A549 (cell line): Measurements from ENCODE around the gene OLFML3. TPM values are rescaled to one million over a fixed set of nuclear protein-coding genes. Genes with fewer than 3 reads are reported as not detected.

ENCODE experiments used
- ATAC-seq, 2 experiments: fragments of 200-7000 bp in 1 of 2; fragments of >200 bp in 1 of 2; cut with Nextera tagmentation in 1 of 2; cut with Tn5 transposase in 1 of 2; 3 replicates each; pipeline versions ENCODE4 v1.8.0 to v1.9.1; 2018 to 2020; ENCODE audit warnings: mild to moderate bottlenecking in 1 of 2, moderate library complexity in 1 of 2
- CTCF ChIA-PET: fragments of 300-600 bp; sonication (Branson Sonifier 250); formaldehyde crosslinking; extraction: SDS; loops from one replicate; lab custom pipeline; 2021; ENCODE audit warnings: antibody characterized with exemption, inconsistent platforms; lab: Yijun Ruan, JAX
- POLR2A ChIA-PET: fragments of 350-600 bp; formaldehyde crosslinking; extraction: SDS; loops from one replicate; lab custom pipeline; 2021; ENCODE audit warnings: antibody characterized with exemption, inconsistent platforms; lab: Yijun Ruan, JAX
- DNase-seq, 2 experiments: peaks; one replicate each; pipeline versions ENCODE4 v3.0.0 to v3.0.0-alpha.2; 2011 to 2016; ENCODE audit warnings: low read depth in 1 of 2, low spot score in 1 of 2
- FAIRE-seq: peaks from 2 replicates; lab custom pipeline; 2011; peaks lifted over from hg19 to GRCh38; lab: Jason Lieb, UNC
- H3K27ac ChIP-seq, 2 experiments: fragments of >200 bp; sonication (Bioruptor Twin); formaldehyde crosslinking; 3 replicates each; pipeline ENCODE4 v1.5.1; 2016 to 2017
- H3K4me1 ChIP-seq: fragments of >200 bp; sonication (Bioruptor Twin); formaldehyde crosslinking; 3 replicates; pipeline ENCODE4 v1.6.1; 2016
- H3K4me2 ChIP-seq: fragments of >200 bp; sonication (Bioruptor Twin); formaldehyde crosslinking; 3 replicates; pipeline ENCODE4 v1.6.1; 2016
- H3K4me3 ChIP-seq: fragments of >200 bp; sonication (Bioruptor Twin); formaldehyde crosslinking; 3 replicates; pipeline ENCODE4 v1.5.1; 2016
- H3K9me3 ChIP-seq: fragments of >200 bp; sonication (Bioruptor Twin); formaldehyde crosslinking; 3 replicates; pipeline ENCODE4 v1.6.1; 2016
- BCL3 ChIP-seq: fragments of >200 bp; sonication (Bioruptor Twin); formaldehyde crosslinking; IDR thresholded peaks from 3 replicates; pipeline ENCODE4 v1.6.1; 2016
- CBX8 ChIP-seq: fragments of 200-600 bp; sonication (generic); IDR thresholded peaks from 2 replicates; pipeline ENCODE4 v1.6.1; 2016
- CHD2 ChIP-seq: fragments of 150-350 bp; IDR thresholded peaks from 2 replicates; pipeline ENCODE4 v1.6.1; 2014; ENCODE audit warnings: low read length; ENCODE audit not compliant: partially characterized antibody
- CHD4 ChIP-seq: fragments of 200-600 bp; sonication (generic); IDR thresholded peaks from 2 replicates; pipeline ENCODE4 v1.6.1; 2016; ENCODE audit warnings: antibody characterized with exemption, mild to moderate bottlenecking, borderline replicate concordance
- CTCF ChIP-seq: fragments of >200 bp; sonication (Bioruptor Twin); formaldehyde crosslinking; IDR thresholded peaks from 3 replicates; pipeline ENCODE4 v1.5.1; 2016
- E2F6 ChIP-seq: IDR thresholded peaks from 2 replicates; pipeline ENCODE4 v1.6.1; 2012; ENCODE audit warnings: low read depth, borderline replicate concordance
- FOSL2 ChIP-seq, 2 experiments: fragments of 450-650 bp in 1 of 2; fragments of >200 bp in 1 of 2; sonication (Bioruptor Twin) in 1 of 2; formaldehyde crosslinking; IDR thresholded peaks; 2 replicates each; pipeline versions ENCODE4 v1.5.0 to v1.6.1; 2016 to 2020; ENCODE audit warnings: mild to moderate bottlenecking in 1 of 2, moderate library complexity in 1 of 2
- FOXS1 ChIP-seq: fragments of 250-450 bp; sonication (Bioruptor Pico); IDR thresholded peaks from 2 replicates; pipeline ENCODE4 v1.5.0; 2020; ENCODE audit warnings: mild to moderate bottlenecking, moderate library complexity
- GATA3 ChIP-seq: IDR thresholded peaks from 2 replicates; pipeline ENCODE4 v1.6.1; 2012; ENCODE audit warnings: borderline replicate concordance
- HOXA7 ChIP-seq: fragments of 250-450 bp; sonication (Bioruptor Pico); IDR thresholded peaks from 2 replicates; pipeline ENCODE4 v1.5.0; 2020; ENCODE audit warnings: mild to moderate bottlenecking, moderate library complexity
- HOXB5 ChIP-seq: fragments of 250-450 bp; sonication (Bioruptor Pico); IDR thresholded peaks from 2 replicates; pipeline ENCODE4 v1.5.0; 2020; ENCODE audit warnings: mild to moderate bottlenecking, moderate library complexity
- JUN ChIP-seq, 2 experiments: fragments of >200 bp; sonication (Bioruptor Twin); formaldehyde crosslinking; IDR thresholded peaks; 2 replicates in 1 of 2; 3 replicates in 1 of 2; pipeline ENCODE4 v1.6.1; 2016 to 2017
- KDM1A ChIP-seq: fragments of 200-600 bp; sonication (generic); IDR thresholded peaks from 2 replicates; pipeline ENCODE4 v1.6.1; 2016; ENCODE audit warnings: low read depth, mild to moderate bottlenecking
- KDM5A ChIP-seq: fragments of 200-600 bp; sonication (generic); IDR thresholded peaks from 2 replicates; pipeline ENCODE4 v1.6.1; 2016; ENCODE audit warnings: antibody characterized with exemption, mild to moderate bottlenecking
- MAX ChIP-seq: IDR thresholded peaks from 2 replicates; pipeline ENCODE4 v1.6.1; 2012
- MYC ChIP-seq: IDR thresholded peaks from 2 replicates; pipeline ENCODE4 v1.6.1; 2012; ENCODE audit warnings: mild to moderate bottlenecking, inconsistent platforms, low read length, improper control_type of control experiment, borderline replicate concordance
- NFE2L2 ChIP-seq: fragments of 150-350 bp; conservative IDR thresholded peaks from 2 replicates; pipeline ENCODE4 v1.6.1; 2014; ENCODE audit warnings: low read length
- NPAS2 ChIP-seq: fragments of 250-450 bp; sonication (Bioruptor Pico); IDR thresholded peaks from 2 replicates; pipeline ENCODE4 v1.8.0; 2022; ENCODE audit warnings: mild to moderate bottlenecking, moderate library complexity, borderline replicate concordance
- RARB ChIP-seq: fragments of 250-450 bp; sonication (Bioruptor Pico); IDR thresholded peaks from 2 replicates; pipeline ENCODE4 v1.8.0; 2021; ENCODE audit warnings: mild to moderate bottlenecking, moderate library complexity
- RCOR1 ChIP-seq: fragments of 150-350 bp; IDR thresholded peaks from 2 replicates; pipeline ENCODE4 v1.6.1; 2014; ENCODE audit warnings: antibody characterized with exemption, low read length, low read depth
- SMC3 ChIP-seq: fragments of >200 bp; sonication (Bioruptor Twin); formaldehyde crosslinking; IDR thresholded peaks from 3 replicates; pipeline ENCODE4 v1.6.1; 2018; ENCODE audit warnings: inconsistent platforms
- SREBF2 ChIP-seq: fragments of 450-650 bp; IDR thresholded peaks from 2 replicates; pipeline ENCODE4 v1.6.1; 2014; ENCODE audit warnings: mild to moderate bottlenecking, moderate library complexity
- TP53 ChIP-seq: fragments of 250-450 bp; sonication (Bioruptor Pico); IDR thresholded peaks from 2 replicates; pipeline ENCODE4 v1.5.0; 2021; ENCODE audit warnings: mild to moderate bottlenecking, moderate library complexity
- ZC3H11A ChIP-seq: fragments of 450-650 bp; IDR thresholded peaks from 2 replicates; pipeline ENCODE4 v1.6.1; 2014; ENCODE audit warnings: antibody characterized with exemption, mild to moderate bottlenecking
- ZFP36 ChIP-seq: fragments of 450-650 bp; IDR thresholded peaks from 2 replicates; pipeline ENCODE4 v1.6.1; 2014; ENCODE audit warnings: borderline replicate concordance; ENCODE audit not compliant: partially characterized antibody
- ZNF302 ChIP-seq: fragments of 250-450 bp; sonication (Bioruptor Pico); IDR thresholded peaks from 2 replicates; pipeline ENCODE4 v1.9.0; 2021; ENCODE audit warnings: inconsistent platforms, mild to moderate bottlenecking, moderate library complexity
- ZSCAN20 ChIP-seq: fragments of 250-450 bp; sonication (Bioruptor Pico); IDR thresholded peaks from 2 replicates; pipeline ENCODE4 v1.8.0; 2022; ENCODE audit warnings: mild to moderate bottlenecking, moderate library complexity
- WGBS: methylation state at CpG from one replicate; pipeline ENCODE4 v1.1.6; 2017; ENCODE audit errors: missing lambda C conversion rate; 5-methylcytosine and 5-hydroxymethylcytosine counted together
- polyA plus RNA-seq, 4 experiments: library from polyadenylated mRNA; depleted of rRNA in 3 of 4; stranded (reverse); fragments of >200 nt; fragmentation: RNase III in 1 of 4; extraction: RNeasy Plus Mini Kit Qiagen cat#74134 plus additional on column Dnase treatment in 1 of 4; gene quantifications; 2 replicates in 3 of 4; 3 replicates in 1 of 4; pipeline ENCODE4 v1.2.3, GENCODE V29; 2011 to 2017

OLFML3 gene
- polyA plus RNA-seq, 2 of the 4 experiments (the other 2 are of a cell fraction) = 1.2 to 9.3 TPM

GRCh38 chr1:113943028-113943811, 36.1 kb upstream of the OLFML3 start:
- ChIA-PET CTCF (no interaction called here), POLR2A (no interaction called here)
- H3K4me1 ChIP-seq = peaks cover 3% of the 10 kb centered on the region; the same call in 1 of the 3 replicates
- 0 out of 3 replicates have a peak, but pooled peaks cover 3% of the 10 kb centered on the region for H3K9me3 ChIP-seq
- H3K27ac ChIP-seq = no peak overlapping the region
- ATAC-seq (no peak), DNase-seq (no peak), FAIRE-seq (no peak)
- H3K4me2 ChIP-seq = no peak overlapping the region
- no peak for TF ChIP-seq NFE2L2
- no peak for TF ChIP-seq TP53 (CRISPR knock-in tag)
- TF ChIP-seq SREBF2 = no peak
- TF ChIP-seq KDM5A = no peak
- no peak for TF ChIP-seq CHD2
- no peak for TF ChIP-seq CHD4
- no peak for TF ChIP-seq HOXA7 (CRISPR knock-in tag)
- TF ChIP-seq HOXB5 (CRISPR knock-in tag) = no peak
- TF ChIP-seq FOXS1 (CRISPR knock-in tag) = no peak
- no peak for TF ChIP-seq FOSL2 (IDR thresholded peaks at IDR 0.05)
- TF ChIP-seq FOSL2 (CRISPR knock-in tag; IDR thresholded peaks at IDR 0.05) = no peak
- no peak for TF ChIP-seq ZSCAN20 (CRISPR knock-in tag)
- no peak for TF ChIP-seq JUN (IDR thresholded peaks at IDR 0.05)
- no peak for TF ChIP-seq NPAS2
- TF ChIP-seq GATA3 = no peak
- no peak for TF ChIP-seq CBX8
- TF ChIP-seq, all 56 proteins: peak for 0
- no peak overlapping the region for H3K4me3 ChIP-seq

GRCh38 chr1:113945329-113945728, 33.9 kb upstream of the OLFML3 start:
- Histone ChIP-seq H3K4me2 (no peak overlapping the region), H3K9me3 (0 out of 3 replicates have a peak, but pooled peaks cover 3% of the 10 kb centered on the region), H3K27ac (no peak overlapping the region), H3K4me3 (no peak overlapping the region), H3K4me1 (peaks cover 3% of the 10 kb centered on the region; the same call in 1 of the 3 replicates)
- FAIRE-seq = no peak
- no peak for DNase-seq
- POLR2A ChIA-PET = no interaction called here
- TF ChIP-seq MAX = no peak
- WGBS = 88% methylated on average over 1 of the region's 1 CpG
- CTCF ChIA-PET = interaction anchor here (1.0 kb wide), 1 partner anchor 39 kb away, joined by 3 read pairs; no protein-coding TSS in a partner anchor
- no peak for ATAC-seq

GRCh38 chr1:113946112-113946511, 33.2 kb upstream of the OLFML3 start:
- DNase-seq = no peak
- 0 out of 3 replicates have a peak, but pooled peaks cover 3% of the 10 kb centered on the region for H3K9me3 ChIP-seq
- H3K27ac ChIP-seq = no peak overlapping the region
- H3K4me2 ChIP-seq = no peak overlapping the region
- CTCF ChIA-PET = interaction anchor here (1.0 kb wide), 1 partner anchor 19 kb away, joined by 3 read pairs; no protein-coding TSS in a partner anchor
- H3K4me1 ChIP-seq = peaks cover 3% of the 10 kb centered on the region; the same call in 1 of the 3 replicates
- WGBS = 0% methylated on average over 1 of the region's 1 CpG
- no peak for ATAC-seq
- no peak for FAIRE-seq
- H3K4me3 ChIP-seq = no peak overlapping the region
- POLR2A ChIA-PET = no interaction called here
- no peak for TF ChIP-seq MYC
- no peak for TF ChIP-seq SMC3
- TF ChIP-seq ZFP36 = no peak
- TF ChIP-seq SREBF2 = no peak
- no peak for TF ChIP-seq CTCF
- no peak for TF ChIP-seq HOXB5 (CRISPR knock-in tag)
- no peak for TF ChIP-seq KDM1A
- no peak for TF ChIP-seq RCOR1
- TF ChIP-seq ZC3H11A = no peak
- no peak for TF ChIP-seq RARB (CRISPR knock-in tag)
- TF ChIP-seq ZNF302 (CRISPR knock-in tag) = no peak
- TF ChIP-seq BCL3 = no peak
- no peak for TF ChIP-seq KDM5A
- no peak for TF ChIP-seq E2F6
- TF ChIP-seq, all 56 proteins: peak for 0
